HCT116 (cell line): ENCODE measurements around the gene RGS11. TPM values are rescaled to one million over a fixed set of nuclear protein-coding genes. Genes with fewer than 3 reads are reported as not detected.

ENCODE experiments used
- ATAC-seq: fragments of 200-7000 bp; cut with Tn5 transposase; 2 replicates; pipeline ENCODE4 v1.9.1; 2020; ENCODE audit warnings: mild to moderate bottlenecking, moderate library complexity
- BruUV-seq: library from RNA; stranded (reverse); fragments of 400-500 nt; replicated peaks from 2 replicates; lab custom pipeline; 2021; lab: Mats Ljungman, UMichigan
- CTCF ChIA-PET: fragments of 300-600 bp; sonication (Branson Sonifier 250); formaldehyde crosslinking; loops from one replicate; lab custom pipeline; 2021; ENCODE audit warnings: antibody characterized with exemption; lab: Charles Lee
- POLR2A ChIA-PET: fragments of 300-600, 350-600 bp; sonication (Branson Sonifier 250); formaldehyde crosslinking; loops from one replicate; lab custom pipeline; 2021; ENCODE audit warnings: antibody characterized with exemption; lab: Charles Lee
- RAD21 ChIA-PET, 2 experiments: fragments of 300-600 bp; sonication (Branson Sonifier 250); formaldehyde crosslinking; loops; one replicate each; lab custom pipeline; 2023; ENCODE audit warnings: low total read pairs in 2 of 2; ENCODE audit not compliant: uncharacterized antibody in 2 of 2, unreplicated experiment in 2 of 2, low non-redundant PET in 1 of 2; lab: Charles Lee
- DNase-seq: peaks from one replicate; pipeline ENCODE4 v3.0.0-alpha.2; 2010; ENCODE audit warnings: low read depth, low spot score
- H2AFZ ChIP-seq: fragments of 200-600 bp; shearing (Covaris generic), sonication (generic); 2 replicates; pipeline ENCODE4 v1.6.1; 2017; ENCODE audit warnings: low read depth, mixed run types, mixed read lengths, antibody characterized with exemption, low read length; ENCODE audit not compliant: poor library complexity, severe bottlenecking
- H3K27ac ChIP-seq: 2 replicates; pipeline ENCODE4 v1.5.1; 2012; ENCODE audit warnings: low read depth, low read length
- H3K27me3 ChIP-seq: fragments of 200-600 bp; sonication (generic); 2 replicates; pipeline ENCODE4 v1.6.1; 2016; ENCODE audit warnings: mixed run types, low read length, mixed read lengths; ENCODE audit not compliant: insufficient read depth
- H3K36me3 ChIP-seq, 2 experiments: fragments of 200-500 bp in 1 of 2; fragments of 200-600 bp in 1 of 2; sonication (Bioruptor generic) in 1 of 2; sonication (generic) in 1 of 2; 2 replicates each; pipeline versions ENCODE4 v1.5.1 to v1.6.1; 2014 to 2016; ENCODE audit warnings: low read length in 2 of 2, inconsistent platforms in 1 of 2, mixed read lengths in 1 of 2, mixed run types in 1 of 2; ENCODE audit not compliant: insufficient read depth in 2 of 2, control insufficient read depth in 1 of 2
- H3K4me1 ChIP-seq, 2 experiments: fragments of 200-600 bp in 1 of 2; sonication (generic) in 1 of 2; 2 replicates each; pipeline versions ENCODE4 v1.5.1 to v1.6.1; 2012 to 2017; ENCODE audit warnings: low read length in 2 of 2, inconsistent platforms in 1 of 2, mild to moderate bottlenecking in 1 of 2, mixed read lengths in 1 of 2, mixed run types in 1 of 2, moderate library complexity in 1 of 2; ENCODE audit not compliant: insufficient read depth in 2 of 2, control insufficient read depth in 1 of 2
- H3K4me2 ChIP-seq: fragments of 200-600 bp; sonication (generic); 2 replicates; pipeline ENCODE4 v1.6.1; 2017; ENCODE audit warnings: mixed run types, low read length, mixed read lengths
- H3K4me3 ChIP-seq, 2 experiments: fragments of 200-600 bp in 1 of 2; sonication (generic) in 1 of 2; replicated peaks in 1 of 2; 2 replicates each; pipeline ENCODE4 v1.5.1; 2011 to 2016; ENCODE audit warnings: low read length in 2 of 2, control low read depth in 1 of 2, low read depth in 1 of 2, mild to moderate bottlenecking in 1 of 2, mixed read lengths in 1 of 2, mixed run types in 1 of 2
- H3K79me2 ChIP-seq: fragments of 200-600 bp; sonication (generic); 2 replicates; pipeline ENCODE4 v1.6.1; 2017; ENCODE audit warnings: mild to moderate bottlenecking, mixed run types, low read length, moderate library complexity, mixed read lengths; ENCODE audit not compliant: insufficient read depth
- H3K9ac ChIP-seq: fragments of 200-600 bp; sonication (generic); 2 replicates; pipeline ENCODE4 v1.6.1; 2016; ENCODE audit warnings: low read length, mixed read lengths
- H3K9me2 ChIP-seq: fragments of 200-600 bp; sonication (generic), shearing (Covaris generic); 2 replicates; pipeline ENCODE4 v1.6.1; 2017; ENCODE audit warnings: mixed run types, mild to moderate bottlenecking, moderate library complexity; ENCODE audit not compliant: insufficient read depth
- H3K9me3 ChIP-seq, 2 experiments: fragments of 200-500 bp in 1 of 2; fragments of 200-600 bp in 1 of 2; sonication (Bioruptor generic) in 1 of 2; sonication (generic) in 1 of 2; 2 replicates each; pipeline ENCODE4 v1.6.1; 2014 to 2017; ENCODE audit warnings: low read length in 2 of 2, mixed read lengths in 2 of 2, inconsistent platforms in 1 of 2, low read depth in 1 of 2, mild to moderate bottlenecking in 1 of 2, mixed run types in 1 of 2, moderate library complexity in 1 of 2; ENCODE audit not compliant: control insufficient read depth in 1 of 2, insufficient read depth in 1 of 2
- H4K20me1 ChIP-seq: fragments of 200-600 bp; sonication (generic), shearing (Covaris generic); 2 replicates; pipeline ENCODE4 v1.6.1; 2017; ENCODE audit warnings: mixed run types, mild to moderate bottlenecking, moderate library complexity; ENCODE audit not compliant: insufficient read depth
- CEBPB ChIP-seq: IDR thresholded peaks from 2 replicates; pipeline ENCODE4 v1.6.1; 2012; ENCODE audit warnings: low read depth
- CTCF ChIP-seq, 3 experiments: fragments of 200-600 bp in 1 of 3; sonication (generic) in 1 of 3; IDR thresholded peaks in 2 of 3; conservative IDR thresholded peaks in 1 of 3; 2 replicates each; pipeline ENCODE4 v1.5.1; 2012 to 2017; ENCODE audit warnings: low read depth in 2 of 3, low read length in 2 of 3, antibody characterized with exemption in 1 of 3, borderline replicate concordance in 1 of 3, control low read depth in 1 of 3, mild to moderate bottlenecking in 1 of 3, mixed read lengths in 1 of 3, mixed run types in 1 of 3, moderate library complexity in 1 of 3; ENCODE audit not compliant: insufficient read depth in 1 of 3
- EGR1 ChIP-seq: IDR thresholded peaks from 2 replicates; pipeline ENCODE4 v1.6.1; 2012; ENCODE audit warnings: low read depth
- JUND ChIP-seq: IDR thresholded peaks from 2 replicates; pipeline ENCODE4 v1.6.1; 2012
- POLR2A ChIP-seq: IDR thresholded peaks from 2 replicates; pipeline ENCODE4 v1.7.0; 2011; ENCODE audit warnings: borderline replicate concordance; ENCODE audit not compliant: insufficient read depth, insufficient read length; ENCODE audit errors: extremely low read depth
- POLR2AphosphoS5 ChIP-seq: IDR thresholded peaks from 2 replicates; pipeline ENCODE4 v1.6.1; 2011; ENCODE audit warnings: mild to moderate bottlenecking, low read depth, low read length, moderate library complexity
- REST ChIP-seq: IDR thresholded peaks from 2 replicates; pipeline ENCODE4 v1.6.1; 2012; ENCODE audit warnings: low read depth
- YY1 ChIP-seq: IDR thresholded peaks from 2 replicates; pipeline ENCODE4 v1.6.1; 2011; ENCODE audit warnings: low read length, low read depth, moderate library complexity, mild to moderate bottlenecking; ENCODE audit not compliant: insufficient replicate concordance; ENCODE audit errors: extremely low read depth
- intact Hi-C: fragments of 100-400 bp; cut with micrococcal nuclease; formaldehyde crosslinking; loops from 2 replicates; pipeline ENCODE4 v1.10.0; 2022
- total RNA-seq: library from RNA; stranded (reverse); gene quantifications from one replicate; pipeline ENCODE4 v1.2.1, GENCODE V29; 2021; ENCODE audit not compliant: unreplicated experiment

The RGS11 gene
- total RNA-seq, 1 experiment from 2014 or later: not detected

DNA sequence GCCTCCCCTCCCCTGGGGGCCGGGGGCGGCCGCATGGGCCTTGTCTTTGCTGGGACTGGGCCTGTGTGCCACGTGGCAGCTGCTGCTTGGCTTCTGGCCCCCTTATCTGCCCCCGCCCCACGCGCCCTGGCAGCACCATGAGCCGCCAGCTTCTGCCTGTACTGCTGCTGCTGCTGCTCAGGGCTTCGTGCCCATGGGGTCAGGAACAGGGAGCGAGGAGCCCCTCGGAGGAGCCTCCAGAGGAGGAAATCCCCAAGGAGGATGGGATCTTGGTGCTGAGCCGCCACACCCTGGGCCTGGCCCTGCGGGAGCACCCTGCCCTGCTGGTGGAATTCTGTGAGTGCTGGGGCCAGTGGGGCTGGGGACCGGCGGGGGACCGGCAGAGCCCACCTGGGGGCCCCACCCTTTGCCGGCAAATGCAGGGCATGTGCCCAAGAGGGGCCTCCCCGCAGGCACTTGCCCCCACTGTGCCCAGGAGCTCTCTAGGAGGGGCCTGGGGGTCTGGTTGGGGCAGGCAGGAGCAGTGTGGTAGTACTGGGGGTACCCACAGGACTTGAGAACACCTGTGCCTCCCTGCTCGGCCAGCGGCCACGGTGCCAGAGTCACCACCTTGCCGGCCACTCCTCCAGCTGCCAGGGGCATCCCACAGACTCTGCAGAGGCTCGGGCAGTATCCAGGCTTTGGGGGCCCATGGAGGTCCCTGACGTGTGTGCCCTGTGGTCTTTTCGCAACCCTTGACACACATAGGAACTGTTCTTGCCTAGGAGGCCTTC, 7.5 kb upstream of the RGS11 start, which contains the start of gene PDIA2:
PDIA2 (plus strand) TSS at position 132 of the 773 bp plus-strand sequence; CDS start at position 138, 6 bp downstream.
- H3K9ac ChIP-seq: no peak within 1 kb of the TSS
- no peak for TF ChIP-seq JUND
- no peak for TF ChIP-seq POLR2AphosphoS5
- no peak for TF ChIP-seq EGR1
- TF ChIP-seq REST: no peak
- no peak for TF ChIP-seq CEBPB
- TF ChIP-seq POLR2A: no peak
- no peak for TF ChIP-seq YY1
- no peak for TF ChIP-seq CTCF (IDR thresholded peaks at IDR 0.05 in 2 of 3, conservative IDR thresholded peaks at IDR 0.05 in 1 of 3; ENCODE audit: borderline replicate concordance in 1 of 3, insufficient read depth in 1 of 3, low read depth in 2 of 3, low read length in 2 of 3)
- TF ChIP-seq, all 23 proteins: peak for 0
- H3K79me2 ChIP-seq: no peaks in the 10 kb centered on the region
- H3K4me3 ChIP-seq: no peak within 1 kb of the TSS
- no TSS peak for BruUV-seq
- no peaks in the 10 kb centered on the region for H3K27me3 ChIP-seq
- no peak for ATAC-seq
- RAD21 ChIA-PET: no interaction called here
- CTCF ChIA-PET: no interaction called here
- no peak for DNase-seq
- H3K4me2 ChIP-seq: no peak within 1 kb of the TSS
- H2AFZ ChIP-seq: no peak within 1 kb of the TSS
- no peak within 1 kb of the TSS for H3K27ac ChIP-seq
- intact Hi-C loops: no loop called here
- no peaks in the 10 kb centered on the region for H3K9me2 ChIP-seq
- POLR2A ChIA-PET: no interaction called here
- no peaks in the 10 kb centered on the region for H4K20me1 ChIP-seq
- no peaks in the 10 kb centered on the region for H3K36me3 ChIP-seq
- H3K4me1 ChIP-seq: no peaks in the 10 kb centered on the region
- H3K9me3 ChIP-seq: no peaks in the 10 kb centered on the region
